ENCODE measurements around the gene CPSF4L.

CPSF4L gene

DNA sequence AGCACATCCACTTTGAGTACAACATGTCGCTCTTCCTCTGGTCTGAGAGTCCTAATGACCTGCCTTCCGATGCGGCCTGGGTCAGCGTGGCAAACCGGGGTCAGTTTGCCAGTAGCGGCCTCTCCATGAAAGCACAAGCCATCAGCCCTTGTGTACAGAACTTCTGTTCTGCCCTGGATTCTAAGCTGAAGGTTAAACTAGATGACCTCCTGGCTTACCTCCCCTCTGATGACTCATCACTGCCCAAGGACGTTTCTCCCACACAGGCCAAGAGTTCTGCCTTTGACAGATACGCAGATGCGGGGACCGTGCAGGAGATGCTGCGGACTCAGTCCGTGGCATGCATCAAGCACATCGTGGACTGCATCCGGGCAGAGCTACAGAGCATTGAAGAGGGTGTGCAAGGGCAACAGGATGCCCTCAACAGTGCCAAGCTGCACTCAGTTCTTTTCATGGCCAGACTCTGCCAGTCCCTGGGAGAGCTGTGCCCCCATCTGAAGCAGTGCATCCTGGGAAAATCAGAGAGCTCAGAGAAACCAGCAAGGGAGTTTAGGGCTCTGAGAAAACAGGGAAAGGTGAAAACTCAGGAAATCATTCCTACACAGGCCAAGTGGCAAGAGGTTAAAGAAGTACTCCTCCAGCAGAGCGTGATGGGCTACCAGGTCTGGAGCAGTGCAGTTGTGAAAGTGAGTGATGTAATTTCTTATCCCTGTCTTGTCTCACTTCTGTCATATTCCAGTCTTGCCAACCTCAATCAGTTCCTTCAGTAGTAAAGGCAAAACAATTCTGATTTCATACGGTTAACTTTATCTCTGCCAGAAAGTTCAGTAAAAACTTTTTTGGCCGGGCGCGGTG, 60.2 kb downstream of the CPSF4L start:
- no peak for DNase-seq (ENCODE audit: low read depth)

DNA sequence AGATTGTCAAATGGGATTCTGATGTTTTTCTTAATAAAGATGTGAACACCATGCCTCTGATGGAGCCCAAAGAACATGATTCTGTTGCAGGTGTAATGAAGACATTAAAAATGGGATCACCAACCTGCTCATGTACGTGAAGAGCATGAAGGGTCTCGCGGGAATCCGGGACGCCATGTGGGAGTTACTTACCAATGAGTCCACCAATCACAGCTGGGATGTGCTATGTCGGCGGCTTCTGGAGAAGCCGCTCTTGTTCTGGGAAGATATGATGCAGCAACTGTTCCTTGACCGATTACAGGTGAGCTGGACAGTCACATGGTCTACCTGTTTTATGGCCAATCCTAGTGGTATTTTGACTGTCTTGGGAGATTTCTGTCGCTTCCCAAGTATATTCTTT, 61.2 kb downstream of the CPSF4L start:
- DNase-seq (ENCODE audit: low read depth), result no peak

DNA sequence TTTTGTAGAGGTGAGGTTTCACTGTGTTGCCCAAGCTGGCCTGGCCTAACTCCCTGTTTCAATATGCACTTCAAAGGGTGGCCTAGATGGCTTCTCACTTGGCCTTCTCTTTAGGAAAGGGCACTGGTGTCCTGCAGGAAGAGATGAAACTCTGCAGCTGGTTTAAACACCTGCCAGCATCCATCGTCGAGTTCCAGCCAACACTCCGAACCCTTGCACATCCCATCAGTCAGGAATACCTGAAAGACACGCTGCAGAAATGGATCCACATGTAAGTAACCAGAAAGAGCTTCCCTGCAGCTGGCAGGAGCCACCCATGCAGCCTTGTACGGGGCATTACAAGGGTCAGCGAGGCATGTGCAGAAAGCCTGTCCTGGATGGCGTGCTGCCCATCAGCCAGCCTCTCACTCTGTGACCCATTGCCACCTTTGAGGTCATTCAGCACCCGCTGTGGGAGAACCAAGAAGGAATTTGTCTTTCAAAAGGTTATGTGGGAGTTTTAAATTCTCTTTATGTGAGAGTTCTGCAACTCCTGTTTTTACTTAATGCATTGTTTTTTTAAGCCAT, 61.8 kb downstream of the CPSF4L start:
- DNase-seq (ENCODE audit: low read depth), result no peak

DNA sequence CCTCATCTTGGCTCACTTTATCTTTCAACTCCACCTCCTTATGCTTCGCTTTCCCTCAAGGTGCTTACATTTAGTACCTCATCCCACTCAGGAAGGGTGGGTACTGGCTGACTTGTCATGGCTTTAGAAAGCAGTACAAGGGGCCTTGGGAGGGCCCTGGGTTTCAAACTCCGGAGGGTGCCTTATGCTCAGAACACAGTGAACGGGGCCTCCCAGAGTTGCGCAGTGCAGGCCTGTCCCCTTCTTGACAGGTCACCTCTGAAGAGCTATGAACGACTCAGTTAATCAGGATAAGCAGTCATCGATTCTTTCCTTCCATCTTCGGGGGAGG, 62.8 kb downstream of the CPSF4L start:
- no peak for DNase-seq (ENCODE audit: low read depth)
